AML-193 (cell line): Measurements from ENCODE around the gene MAML2.
"Not testable (repeated sequence)": the region's sequence is repeated elsewhere in the genome, so short reads cannot be mapped to it uniquely, and the experiment has no call there.

ENCODE experiments used
- DNase-seq, 2 experiments: peaks; one replicate each; lab custom pipeline; 2025; lab: John Stamatoyannopoulos, UW

The MAML2 gene

GRCh38 chr11:96268527-96268926 lies 74.5 kb downstream of the MAML2 start:
- not testable (repeated sequence) for DNase-seq

GRCh38 chr11:96267496-96268032 lies 75.4 kb downstream of the MAML2 start:
- no peak for DNase-seq

GRCh38 chr11:96267001-96267495 lies 75.9 kb downstream of the MAML2 start:
- DNase-seq, result no peak

- DNase-seq, result no peak
Observed at GRCh38 chr11:96265972-96266371, 77.0 kb downstream of the MAML2 start.

- no peak for DNase-seq
Observed at GRCh38 chr11:96265220-96265737, 77.7 kb downstream of the MAML2 start.

GRCh38 chr11:96264364-96264763 lies 78.6 kb downstream of the MAML2 start:
- no peak for DNase-seq

- peak; percentile 93 to 97 for DNase-seq
Observed at GRCh38 chr11:96263238-96263763, 79.7 kb downstream of the MAML2 start.

GRCh38 chr11:96260532-96260931 lies 82.5 kb downstream of the MAML2 start:
- no peak for DNase-seq

- no peak for DNase-seq
Observed at GRCh38 chr11:96260067-96260511, 82.9 kb downstream of the MAML2 start.

GRCh38 chr11:96259134-96259830 lies 83.7 kb downstream of the MAML2 start:
- DNase-seq, result no peak

- no peak for DNase-seq
Observed at GRCh38 chr11:96257972-96258934, 84.7 kb downstream of the MAML2 start.

- DNase-seq, result no peak
Observed at GRCh38 chr11:96257036-96257435, 86.0 kb downstream of the MAML2 start.

GRCh38 chr11:96256215-96257011 lies 86.6 kb downstream of the MAML2 start:
- DNase-seq, result peak; percentile 38 to 47

GRCh38 chr11:96254854-96255253 lies 88.1 kb downstream of the MAML2 start:
- no peak for DNase-seq

GRCh38 chr11:96254087-96254486 lies 88.9 kb downstream of the MAML2 start:
- DNase-seq, result peak in 1 of 2 experiments; percentile 17

GRCh38 chr11:96246718-96247552 lies 96.1 kb downstream of the MAML2 start:
- peak; percentile 61 to 68 for DNase-seq

GRCh38 chr11:96242971-96243647 lies 99.9 kb downstream of the MAML2 start:
- peak; percentile 90 to 91 for DNase-seq

- peak; percentile 41 to 57 for DNase-seq
Observed at GRCh38 chr11:96242191-96242847, 100.7 kb downstream of the MAML2 start.

GRCh38 chr11:96241331-96241841 lies 101.6 kb downstream of the MAML2 start:
- no peak for DNase-seq
